ENCODE data around the gene B3GNT3.

B3GNT3 gene

GRCh38 chr19:17861542-17862402 lies 66.8 kb downstream of the B3GNT3 start:
- peak overlapping the region; percentile 97 for H3K9ac ChIP-seq (ENCODE audit: low read depth, low read length)
- H3K36me3 ChIP-seq (ENCODE audit: control insufficient read depth, insufficient read depth, low read length), result peaks cover 44% of the 10 kb centered on the region
- H3K27me3 ChIP-seq (ENCODE audit: control insufficient read depth, insufficient read depth, low read length), result no peaks in the 10 kb centered on the region
- H3K4me1 ChIP-seq (ENCODE audit: control insufficient read depth, insufficient read depth, low read length), result peaks cover 3% of the 10 kb centered on the region
- H3K9me3 ChIP-seq (ENCODE audit: control insufficient read depth, insufficient read depth, low read length), result no peaks in the 10 kb centered on the region
- peak overlapping the region; percentile 80 for H3K4me3 ChIP-seq (ENCODE audit: low read depth, low read length)

- Histone ChIP-seq H3K36me3 (ENCODE audit: control insufficient read depth, insufficient read depth, low read length) (peaks cover 44% of the 10 kb centered on the region), H3K9ac (ENCODE audit: low read depth, low read length) (no peak overlapping the region), H3K4me3 (ENCODE audit: low read depth, low read length) (no peak overlapping the region), H3K9me3 (ENCODE audit: control insufficient read depth, insufficient read depth, low read length) (no peaks in the 10 kb centered on the region), H3K27me3 (ENCODE audit: control insufficient read depth, insufficient read depth, low read length) (no peaks in the 10 kb centered on the region), H3K4me1 (ENCODE audit: control insufficient read depth, insufficient read depth, low read length) (peaks cover 3% of the 10 kb centered on the region)
Observed at GRCh38 chr19:17862711-17863519, 68.0 kb downstream of the B3GNT3 start.

Data from iPS-15b (cell line).